GM12878 (cell line): ENCODE measurements around the gene STX19. TPM values are rescaled to one million over a fixed set of nuclear protein-coding genes. Genes with fewer than 3 reads are reported as not detected.

Experiments
- ATAC-seq: fragments of 200-7000 bp; cut with Tn5 transposase; 3 replicates; pipeline ENCODE4 v1.9.1; 2020; ENCODE audit warnings: mild to moderate bottlenecking, moderate library complexity
- BruUV-seq: library from RNA; stranded (reverse); fragments of 400-500 nt; replicated peaks from 2 replicates; lab custom pipeline; 2021; lab: Mats Ljungman, UMichigan
- CTCF ChIA-PET: fragments of 300-600 bp; sonication (Branson Sonifier 250); formaldehyde crosslinking; extraction: SDS; loops from one replicate; lab custom pipeline; 2021; ENCODE audit warnings: inconsistent platforms; lab: Yijun Ruan, JAX
- POLR2A ChIA-PET: fragments of 350-600 bp; formaldehyde crosslinking; extraction: SDS; loops from one replicate; lab custom pipeline; 2021; ENCODE audit warnings: inconsistent platforms; lab: Charles Lee
- RAD21 ChIA-PET: fragments of 300-600 bp; sonication (Branson Sonifier 250); formaldehyde crosslinking; loops from one replicate; lab custom pipeline; 2023; ENCODE audit warnings: antibody characterized with exemption; ENCODE audit not compliant: unreplicated experiment; lab: Charles Lee
- SMC1A ChIA-PET: fragments of 300-600 bp; sonication (Branson Sonifier 250); formaldehyde crosslinking; loops from one replicate; lab custom pipeline; 2023; ENCODE audit not compliant: unreplicated experiment, uncharacterized antibody; lab: Charles Lee
- DNase-seq: peaks from one replicate; pipeline ENCODE4 v3.0.0-alpha.2; 2011; ENCODE audit warnings: low read depth, low spot score
- FAIRE-seq: peaks from 3 replicates; lab custom pipeline; 2011; peaks lifted over from hg19 to GRCh38; lab: Jason Lieb, UNC
- H2AFZ ChIP-seq: 2 replicates; pipeline ENCODE4 v1.6.0; 2011; ENCODE audit warnings: low read depth, low read length, control low read depth; ENCODE audit not compliant: control insufficient read depth
- H3K27ac ChIP-seq: 2 replicates; pipeline ENCODE4 v1.5.1; 2011; ENCODE audit warnings: control low read depth; ENCODE audit not compliant: control insufficient read depth, insufficient read depth
- H3K27me3 ChIP-seq, 2 experiments: replicated peaks in 1 of 2; 2 replicates each; pipeline versions ENCODE4 v1.6.0 to v1.6.1; 2011; ENCODE audit warnings: low read length in 1 of 2; ENCODE audit not compliant: control insufficient read depth in 2 of 2, insufficient read depth in 2 of 2
- H3K36me3 ChIP-seq, 2 experiments: 2 replicates each; pipeline ENCODE4 v1.5.1; 2011; ENCODE audit warnings: low read length in 1 of 2; ENCODE audit not compliant: control insufficient read depth in 2 of 2, insufficient read depth in 2 of 2
- H3K4me1 ChIP-seq: 2 replicates; pipeline ENCODE4 v1.6.1; 2011; ENCODE audit warnings: mild to moderate bottlenecking, low read length, moderate library complexity, mixed read lengths; ENCODE audit not compliant: control insufficient read depth, insufficient read depth
- H3K4me2 ChIP-seq: 2 replicates; pipeline ENCODE4 v1.6.0; 2011; ENCODE audit warnings: control low read depth; ENCODE audit not compliant: control insufficient read depth, insufficient read depth
- H3K4me3 ChIP-seq: fragments of 200-600 bp; sonication (generic); 2 replicates; pipeline ENCODE4 v1.5.1; 2016
- H3K79me2 ChIP-seq: 2 replicates; pipeline ENCODE4 v1.6.0; 2011; ENCODE audit warnings: low read length; ENCODE audit not compliant: control insufficient read depth, insufficient read depth
- H3K9ac ChIP-seq: 2 replicates; pipeline ENCODE4 v1.8.0; 2011; ENCODE audit warnings: low read length, control low read depth, mixed read lengths; ENCODE audit not compliant: control insufficient read depth, insufficient read depth
- H3K9me3 ChIP-seq: replicated peaks from 3 replicates; pipeline ENCODE4 v1.5.1; 2011; ENCODE audit warnings: mild to moderate bottlenecking, low read length; ENCODE audit not compliant: control insufficient read depth, insufficient read depth
- H4K20me1 ChIP-seq: 2 replicates; pipeline ENCODE4 v1.6.0; 2011; ENCODE audit not compliant: control insufficient read depth, insufficient read depth
- CEBPZ ChIP-seq: fragments of 150-350 bp; IDR thresholded peaks from 2 replicates; pipeline ENCODE4 v1.6.1; 2016; ENCODE audit warnings: low read depth, low read length
- CHD1 ChIP-seq: IDR thresholded peaks from 2 replicates; pipeline ENCODE4 v1.6.1; 2012; ENCODE audit warnings: low read depth, low read length, improper control_type of control experiment
- DPF2 ChIP-seq: fragments of 450-650 bp; IDR thresholded peaks from 2 replicates; pipeline ENCODE4 v1.6.1; 2017; ENCODE audit warnings: mild to moderate bottlenecking
- ELK1 ChIP-seq: IDR thresholded peaks from 2 replicates; pipeline ENCODE4 v1.6.1; 2012; ENCODE audit warnings: low read depth, low read length, improper control_type of control experiment
- PKNOX1 ChIP-seq: fragments of 450-650 bp; IDR thresholded peaks from 2 replicates; pipeline ENCODE4 v1.6.1; 2016; ENCODE audit warnings: mild to moderate bottlenecking
- SUPT20H ChIP-seq: IDR thresholded peaks from 2 replicates; pipeline ENCODE4 v1.6.1; 2011; ENCODE audit warnings: low read depth, mild to moderate bottlenecking, low read length, moderate library complexity, borderline replicate concordance; ENCODE audit not compliant: control insufficient read depth
- USF1 ChIP-seq: IDR thresholded peaks from 2 replicates; pipeline ENCODE4 v1.6.1; 2011; ENCODE audit warnings: borderline replicate concordance, low read depth, mild to moderate bottlenecking, moderate library complexity, mixed read lengths, low read length; ENCODE audit not compliant: insufficient read depth; ENCODE audit errors: extremely low read length
- WRNIP1 ChIP-seq: IDR thresholded peaks from 2 replicates; pipeline ENCODE4 v1.6.1; 2011; ENCODE audit warnings: low read depth, low read length, improper control_type of control experiment, borderline replicate concordance
- WGBS: methylation state at CpG from one replicate; pipeline ENCODE4 v1.1.6; 2016; ENCODE audit warnings: low lambda C conversion rate; ENCODE audit not compliant: insufficient replicate concordance, insufficient coverage; ENCODE audit errors: missing lambda C conversion rate; 5-methylcytosine and 5-hydroxymethylcytosine counted together
- in situ Hi-C: fragments of 300-500 bp; cut with MboI; formaldehyde crosslinking; loops from 9 replicates; pipeline ENCODE4 v1.14.3; 2018; ENCODE audit warnings: mixed read lengths
- intact Hi-C: fragments of 100-400 bp; cut with micrococcal nuclease; formaldehyde crosslinking; loops from one replicate; pipeline ENCODE4 v1.14.2; 2022; ENCODE audit not compliant: unreplicated experiment
- polyA plus RNA-seq, 11 experiments: library from polyadenylated mRNA; depleted of rRNA in 4 of 11; unstranded in 6 of 11; stranded (reverse) in 5 of 11; fragments of >200 nt; fragmentation: Nextera tagmentation in 4 of 11; fragmentation: Illumina TruSeq in 1 of 11; extraction: Ambion mirVana in 4 of 11; extraction: Trizol in 1 of 11; gene quantifications; 1 replicate in 1 of 11; 2 replicates in 10 of 11; pipeline versions ENCODE4 v1.2.1 to v1.2.3, GENCODE V29; 2011 to 2016; ENCODE audit warnings: inconsistent platforms in 2 of 11, missing spikeins in 2 of 11, low read depth in 1 of 11
- total RNA-seq, 4 experiments: library from RNA; depleted of rRNA in 3 of 4; stranded (reverse); fragments of >200 nt in 3 of 4; fragmentation: Illumina TruSeq in 1 of 4; extraction: Trizol in 1 of 4; gene quantifications; 2 replicates each; pipeline versions ENCODE4 v1.2.1 to v1.2.3, GENCODE V29; 2013 to 2021

The STX19 gene
- total and polyA plus RNA-seq, 10 of the 15 experiments (the other 5 are each of a cell fraction or from before 2014, with no cell fraction given): 0.10 to 0.14 (median 0.11) TPM; not detected in 7

GRCh38 chr3:94062513-94063404 is 34.4 kb upstream of the STX19 start, which contains the start of the genes DHFR2 and NSUN3 (continued):
- TF ChIP-seq PKNOX1: peak; percentile 16; the same call in 1 of the 2 replicates
- TF ChIP-seq ELK1: peak; percentile 90

GRCh38 chr3:94061297-94061696 is 32.9 kb upstream of the STX19 start:
- Histone ChIP-seq H3K79me2 (peaks cover 37% of the 10 kb centered on the region), H3K36me3 (peaks cover 0 to 8% of the 10 kb centered on the region in 2 experiments; a peak in 1 of 4 replicates), H3K9me3 (peaks cover under 1% of the 10 kb centered on the region; the same call in 2 of the 3 replicates), H3K4me3 (no peak overlapping the region), H3K4me1 (no peaks in the 10 kb centered on the region), H3K27me3 (no peaks in the 10 kb centered on the region), H3K9ac (no peak overlapping the region), H2AFZ (no peak overlapping the region), H3K27ac (no peak overlapping the region), H3K4me2 (no peak overlapping the region), H4K20me1 (no peaks in the 10 kb centered on the region)
- RAD21 ChIA-PET: interaction anchor here (1.5 to 2.2 kb wide), 2 partner anchors 10 to 73 kb away, joined by 4 to 24 read pairs; no protein-coding TSS in a partner anchor
- no peak for ATAC-seq
- POLR2A ChIA-PET: interaction anchor here (2.5 kb wide), 1 partner anchor 10 kb away, joined by 30 read pairs; no protein-coding TSS in a partner anchor
- SMC1A ChIA-PET: interaction anchor here (1.0 to 1.5 kb wide), 2 partner anchors 41 to 53 kb away, joined by 3 to 4 read pairs; no protein-coding TSS in a partner anchor
- CTCF ChIA-PET: interaction anchor here (1.4 kb wide), 1 partner anchor 24 kb away, joined by 3 read pairs; no protein-coding TSS in a partner anchor
- in situ Hi-C loops (no loop called here), intact Hi-C loops (no loop called here)
- no peak for FAIRE-seq
- 96% methylated on average over 13 of the region's 13 CpGs for WGBS
- no TSS peak for BruUV-seq
- no peak for DNase-seq
- TF ChIP-seq WRNIP1: no peak
- no peak for TF ChIP-seq SUPT20H
- no peak for TF ChIP-seq PKNOX1
- no peak for TF ChIP-seq USF1
- no peak for TF ChIP-seq CEBPZ
- TF ChIP-seq CHD1: no peak
- TF ChIP-seq DPF2: no peak
